GM19193 (cell line): Measurements from ENCODE around the gene AXIN2.

Experiments used
- POLR2A ChIP-seq: IDR thresholded peaks from 4 replicates; pipeline ENCODE4 v1.6.1; 2011; ENCODE audit not compliant: insufficient read depth, insufficient read length; ENCODE audit errors: extremely low read depth

Gene AXIN2

DNA sequence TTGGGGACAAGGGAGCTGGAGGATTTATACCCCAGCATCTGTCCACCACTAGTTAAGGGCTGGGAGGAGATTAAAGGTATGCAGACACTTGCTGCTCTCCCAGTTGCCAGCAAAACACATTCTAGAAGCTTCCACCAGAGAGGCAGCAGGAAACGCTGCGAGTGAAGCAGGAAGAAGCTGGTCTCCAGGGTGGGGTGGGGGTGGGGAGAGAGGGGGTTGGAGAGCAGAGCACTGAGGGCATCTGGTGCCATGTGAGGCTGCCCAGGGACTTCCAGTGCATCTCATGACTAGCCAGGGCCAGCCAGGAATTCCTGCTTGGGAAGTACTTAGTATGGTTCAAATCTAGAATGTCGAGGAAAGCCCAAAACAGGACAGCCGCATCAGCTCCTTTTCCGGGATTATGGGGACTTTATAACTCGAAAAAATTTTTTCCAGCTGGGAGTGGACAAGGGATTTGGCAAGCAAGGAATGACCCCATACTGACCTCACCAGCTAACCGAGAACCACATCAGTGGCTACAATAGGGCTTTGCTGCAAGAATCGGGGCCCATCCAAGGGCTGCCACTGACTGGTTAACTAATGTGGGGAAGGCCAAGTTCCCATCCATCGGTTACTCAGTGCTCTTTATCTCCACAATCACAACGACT is 26.2 kb upstream of the AXIN2 start:
- TF ChIP-seq POLR2A, result no peak

DNA sequence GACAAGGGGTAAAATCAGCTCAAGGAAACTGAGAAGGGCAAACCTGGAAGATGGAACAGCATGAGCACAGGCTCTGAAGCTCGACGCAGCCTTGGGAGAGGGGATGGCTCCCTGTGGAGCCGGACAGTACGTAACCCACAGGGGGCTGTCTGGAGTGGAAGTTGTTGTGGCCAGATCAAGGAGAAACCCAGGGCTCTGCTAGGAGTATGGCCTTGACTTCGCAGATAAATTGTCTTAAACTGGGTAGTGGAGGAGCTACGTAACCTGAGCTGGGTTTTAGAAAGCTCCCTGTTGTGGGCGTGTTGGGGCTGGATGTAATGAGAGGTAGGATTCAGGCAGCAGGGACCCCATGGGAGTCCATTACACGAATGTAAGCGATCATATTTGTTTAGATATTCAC is 25.5 kb upstream of the AXIN2 start:
- TF ChIP-seq POLR2A, result no peak

DNA sequence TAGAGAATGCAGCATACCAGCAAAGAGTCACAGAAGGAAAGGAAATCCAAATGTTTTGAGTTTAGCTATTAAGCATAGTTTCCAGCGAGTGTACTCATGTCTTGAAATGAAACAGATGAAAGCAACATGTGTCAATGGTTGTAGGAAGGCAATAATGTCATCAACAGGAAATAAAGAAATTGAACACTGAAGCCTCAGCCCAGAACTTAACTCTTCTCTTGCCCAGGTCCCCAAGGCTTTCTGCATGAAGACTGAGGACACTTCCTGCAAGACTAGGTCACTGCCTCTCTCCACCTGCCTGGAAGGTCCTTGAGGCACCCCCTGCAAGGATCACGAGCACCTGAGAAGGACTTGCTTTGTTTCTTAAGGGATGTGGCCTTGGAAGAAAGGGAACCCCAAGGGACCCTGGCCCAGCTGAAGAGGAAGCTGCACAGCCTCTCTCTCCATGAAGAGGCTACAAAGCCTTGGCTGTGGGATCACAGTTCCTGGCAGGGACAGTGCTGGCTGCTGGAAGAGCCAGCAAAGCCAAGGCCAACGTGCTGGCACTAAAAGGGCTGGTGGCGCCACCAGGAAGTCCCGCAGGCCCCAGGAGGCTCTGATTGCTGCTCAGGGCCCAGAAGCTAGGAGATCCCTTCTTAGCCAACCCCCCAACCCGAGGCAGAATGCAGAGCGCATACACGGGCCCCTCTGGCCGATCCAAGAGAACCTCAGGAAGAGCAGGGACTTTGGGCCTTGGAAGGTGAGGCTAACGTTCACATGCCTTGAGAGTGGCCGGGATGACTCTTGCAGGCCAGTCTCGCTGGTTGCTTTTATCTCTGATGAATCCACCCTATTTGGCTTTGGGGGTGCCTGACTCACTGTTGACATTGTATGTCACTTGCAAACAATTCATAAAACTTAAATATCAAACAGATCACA is 23.4 kb upstream of the AXIN2 start:
- no peak for TF ChIP-seq POLR2A

DNA sequence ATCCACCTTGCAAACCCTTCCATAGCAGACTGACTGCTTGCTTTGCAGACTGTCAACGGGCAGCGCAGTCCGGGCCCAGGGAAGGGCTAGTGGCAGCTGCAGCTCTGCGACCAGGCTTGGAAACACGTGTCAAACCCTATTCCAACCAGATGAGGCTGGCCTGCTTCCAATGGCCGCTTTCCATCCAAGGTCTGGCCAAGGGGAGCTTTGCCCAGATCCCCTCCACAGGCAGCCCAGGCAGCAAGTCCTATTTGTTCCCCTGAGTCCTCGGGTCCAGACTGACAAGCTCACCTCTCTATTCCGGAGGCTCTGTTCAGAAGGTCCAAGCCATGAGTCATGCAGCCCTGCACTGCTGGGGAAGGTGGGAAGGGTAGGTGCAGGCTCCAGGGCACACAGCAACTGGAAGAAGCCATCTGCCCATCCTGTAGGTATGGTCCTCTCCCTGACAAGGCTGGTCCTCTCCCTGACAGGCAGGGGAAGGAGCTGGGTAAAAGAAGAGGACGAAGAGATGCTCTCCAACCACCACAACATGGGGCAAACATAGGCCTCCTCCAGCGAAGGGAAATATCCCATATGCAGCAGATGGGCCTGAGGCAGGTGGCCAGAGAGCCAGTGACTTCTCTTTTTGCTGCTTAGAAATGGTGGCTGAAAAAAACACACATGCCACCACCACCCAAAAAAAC is 22.6 kb upstream of the AXIN2 start:
- no peak for TF ChIP-seq POLR2A

DNA sequence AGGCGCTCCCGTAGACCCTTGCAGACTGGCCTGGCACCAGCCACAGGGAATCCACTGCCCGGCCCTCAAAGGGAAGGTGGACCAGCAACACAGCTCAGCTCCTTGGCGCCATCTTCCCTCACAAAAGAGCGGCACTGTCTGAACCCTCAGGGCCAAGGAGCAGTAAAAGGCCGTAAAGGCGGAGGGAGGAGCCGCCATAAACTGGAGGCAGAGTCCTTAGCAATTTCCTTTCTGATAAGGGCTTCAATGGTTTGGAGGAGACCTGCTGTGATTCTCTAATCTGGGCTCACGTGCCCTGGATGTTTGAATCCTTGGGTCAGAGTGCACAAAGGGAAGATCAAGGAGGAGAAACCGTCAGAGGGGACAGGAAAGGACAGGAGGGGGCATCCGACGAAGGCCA is 15.5 kb upstream of the AXIN2 start:
- TF ChIP-seq POLR2A, result no peak

DNA sequence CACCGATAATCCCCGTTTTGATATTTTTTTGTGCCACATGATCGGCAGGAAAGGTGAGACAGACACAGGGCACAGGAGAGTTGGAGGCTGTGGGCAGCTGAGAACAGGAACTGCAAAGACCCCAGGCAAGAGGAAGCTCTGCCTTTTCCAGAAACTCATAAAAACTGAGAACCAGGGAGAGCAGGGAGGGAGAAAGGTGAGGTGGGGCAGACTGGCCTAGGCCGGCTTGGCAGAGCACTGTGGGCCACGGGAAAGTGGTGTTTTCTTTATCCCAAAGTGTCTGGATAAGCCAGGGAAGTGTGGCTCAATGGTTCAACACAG is 11.8 kb upstream of the AXIN2 start:
- TF ChIP-seq POLR2A, result no peak

DNA sequence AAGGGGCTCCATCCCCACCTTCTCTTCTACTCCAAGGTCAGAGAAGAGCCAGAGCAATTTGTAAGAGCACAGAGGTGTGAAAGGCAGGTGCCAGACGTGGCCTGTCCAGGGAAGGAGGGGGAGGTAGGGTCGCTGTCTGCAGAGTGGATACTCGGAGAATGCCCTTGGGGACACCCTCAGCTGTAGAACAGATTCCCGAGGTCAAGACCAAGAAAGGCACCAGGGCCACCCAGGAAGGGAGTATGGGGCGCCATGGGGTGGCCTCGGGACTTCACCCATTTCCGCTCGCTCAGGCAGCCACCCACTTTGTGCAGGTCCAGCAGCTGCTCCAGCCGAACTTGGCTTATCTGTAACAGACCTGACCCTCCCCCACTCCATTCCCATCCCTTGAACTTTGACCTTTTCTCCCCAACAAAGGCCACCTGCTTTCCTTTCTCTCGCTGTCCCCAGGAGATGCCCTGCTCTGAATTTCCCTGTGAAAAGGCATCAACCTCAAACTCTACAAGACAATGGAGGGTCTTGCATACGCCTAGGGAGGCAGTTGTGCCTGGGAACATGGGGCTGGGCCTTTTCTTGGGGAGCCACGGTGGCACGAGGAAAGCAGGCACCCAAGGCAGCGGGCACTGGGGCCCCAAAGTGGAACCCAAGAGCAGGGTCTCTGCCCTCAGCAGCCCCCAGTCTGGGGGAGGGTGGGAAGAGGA is 11.3 kb upstream of the AXIN2 start:
- no peak for TF ChIP-seq POLR2A

DNA sequence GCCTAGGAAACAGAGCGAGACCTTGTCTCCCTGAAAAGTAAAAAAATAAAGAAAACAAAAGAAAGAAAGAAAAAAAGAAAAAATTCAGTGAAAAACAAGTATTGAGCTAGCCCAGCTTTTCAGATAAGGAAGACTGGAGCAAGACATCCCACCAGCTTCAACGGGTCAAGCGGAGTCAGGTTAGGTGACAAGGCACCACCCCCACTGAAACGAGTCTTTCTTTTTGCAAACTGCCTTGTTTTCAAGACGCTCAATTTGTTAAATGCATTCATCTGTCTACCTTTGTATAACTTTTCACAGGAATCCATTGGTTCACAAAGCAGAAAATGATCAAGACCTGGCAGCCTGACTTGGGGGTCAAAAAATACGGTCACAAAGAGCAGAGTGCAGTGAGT is 10.7 kb upstream of the AXIN2 start:
- no peak for TF ChIP-seq POLR2A

DNA sequence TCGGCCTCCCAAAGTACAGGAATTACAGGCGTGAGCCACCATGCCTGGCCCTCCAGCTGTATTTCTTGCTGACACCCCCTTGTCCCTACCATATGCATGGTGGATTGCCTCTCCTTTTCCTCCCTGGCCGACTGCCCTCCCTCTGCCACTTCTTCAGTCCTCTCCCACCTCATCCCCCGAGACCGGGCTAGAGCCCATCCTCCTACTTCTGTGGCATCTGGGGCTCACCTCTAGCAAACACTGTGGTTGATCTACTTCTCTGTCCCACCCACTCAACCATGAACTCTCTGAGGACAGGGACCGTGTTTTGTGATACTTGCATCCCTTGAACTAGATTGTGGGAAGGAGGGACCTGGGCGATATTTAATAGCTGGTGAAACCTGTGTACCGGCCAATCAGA is 7.5 kb upstream of the AXIN2 start:
- no peak for TF ChIP-seq POLR2A

DNA sequence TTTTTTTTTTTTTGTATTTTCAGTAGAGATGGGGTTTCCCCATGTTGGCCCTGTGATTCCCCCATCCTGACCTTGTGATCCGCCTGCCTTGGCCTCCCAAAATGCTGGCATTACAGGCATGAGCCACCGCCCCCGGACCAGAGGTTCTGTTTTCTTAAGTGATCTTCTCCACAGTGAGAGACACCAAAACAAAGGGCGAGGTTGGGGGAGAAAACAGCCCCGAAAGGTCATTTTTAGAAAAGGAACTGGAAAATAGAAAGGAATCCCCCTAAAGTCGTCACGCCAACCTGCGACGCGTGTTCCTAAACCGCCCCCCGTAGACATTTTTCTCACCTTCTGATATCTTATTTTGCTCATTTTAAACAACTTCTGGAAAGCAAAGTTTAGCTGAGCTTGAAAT is 6.1 kb upstream of the AXIN2 start:
- no peak for TF ChIP-seq POLR2A

DNA sequence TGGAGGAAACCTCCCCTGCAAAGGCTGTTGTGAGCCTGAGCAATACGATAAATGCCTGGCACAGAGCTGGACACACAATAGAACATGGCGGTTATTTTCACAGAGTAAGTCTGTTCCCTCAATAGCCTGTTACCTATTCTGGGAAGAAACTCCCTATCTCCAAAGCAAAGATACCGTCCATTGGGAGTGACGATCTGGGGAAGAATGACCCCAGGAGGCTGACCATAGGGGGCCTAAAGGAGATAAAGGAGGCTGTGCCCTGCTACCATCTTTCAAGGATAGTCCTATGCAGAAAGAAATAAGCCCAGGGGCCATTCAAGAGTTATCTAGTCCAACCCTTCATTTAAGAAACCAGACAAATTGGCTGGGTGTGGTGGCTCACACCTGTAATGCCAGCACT is 4.1 kb upstream of the AXIN2 start:
- no peak for TF ChIP-seq POLR2A

DNA sequence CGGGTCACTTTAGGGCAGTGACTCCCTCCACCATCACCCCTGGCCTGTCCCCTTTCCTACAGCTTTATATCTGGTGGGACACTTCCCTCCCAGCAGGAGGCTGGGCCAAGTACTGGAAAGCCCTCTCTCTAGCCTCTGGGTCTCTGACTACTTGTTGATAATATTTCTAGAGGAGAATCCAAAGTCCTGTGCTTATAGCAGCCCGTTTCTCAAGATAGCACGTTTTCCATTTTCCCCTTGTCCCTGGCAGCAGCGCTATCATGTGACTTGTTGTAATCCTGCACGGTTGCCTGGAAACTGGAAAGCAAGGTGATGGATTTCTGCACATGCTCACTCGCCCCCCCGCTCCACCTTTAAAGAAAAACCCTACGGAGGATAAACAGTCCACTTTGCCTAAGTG is 3.3 kb upstream of the AXIN2 start:
- TF ChIP-seq POLR2A, result no peak

DNA sequence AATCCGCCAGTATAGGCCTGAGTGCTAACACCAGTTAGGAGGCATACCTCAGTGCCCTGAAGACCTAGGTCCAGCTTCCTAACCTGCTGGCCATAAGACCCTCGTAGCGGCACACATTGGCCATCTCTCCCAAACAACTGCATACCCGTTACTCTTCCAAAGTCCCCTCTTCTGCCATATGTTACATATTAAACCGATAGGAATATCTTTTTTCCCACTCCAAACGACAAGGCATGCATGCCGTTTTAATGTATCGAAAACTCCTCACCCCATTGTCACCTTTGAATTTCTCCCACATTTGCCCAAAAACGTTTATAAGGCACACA is 721 bp upstream of the AXIN2 start:
- TF ChIP-seq POLR2A, result no peak

DNA sequence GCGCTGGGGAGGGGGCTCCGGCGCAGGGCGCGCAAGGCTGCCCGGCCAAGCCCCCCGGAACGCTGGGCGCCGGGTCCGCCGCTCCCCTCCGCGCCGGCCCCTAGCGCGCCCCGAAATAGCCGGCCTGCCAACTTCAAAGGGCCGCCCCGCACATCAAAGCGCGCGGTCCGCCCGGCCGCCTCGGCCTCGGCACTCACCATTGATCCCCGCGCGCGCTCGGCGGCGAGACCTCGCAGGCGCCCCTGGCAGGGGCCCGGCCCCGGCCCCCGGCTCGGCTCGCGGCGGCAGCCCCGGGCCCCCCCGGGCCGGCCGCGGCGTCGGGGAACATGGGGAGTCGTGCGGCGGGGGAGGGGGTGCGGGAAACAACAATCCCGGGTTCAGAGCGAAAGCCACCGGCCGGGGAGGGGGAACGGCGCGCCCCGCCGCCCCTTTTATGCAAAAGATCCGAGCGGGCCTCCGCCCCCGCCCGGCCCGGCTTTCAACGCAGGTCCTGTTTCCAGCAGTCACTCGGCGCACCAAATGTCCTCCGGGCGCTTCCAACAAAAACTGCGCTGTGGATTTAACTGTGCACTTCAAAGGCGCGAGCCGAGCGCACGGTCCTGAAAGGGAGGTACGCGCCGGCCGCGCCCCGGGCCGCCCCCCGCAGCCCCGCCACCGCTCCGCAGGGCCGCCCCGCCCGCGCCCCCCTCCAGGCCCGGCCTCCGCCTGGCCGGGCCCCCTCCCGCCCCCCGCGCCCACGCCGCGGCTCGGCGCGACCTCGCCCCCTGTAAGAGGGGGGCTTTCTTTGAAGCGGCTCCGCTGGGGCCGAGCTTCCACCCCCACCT is 608 bp downstream of the AXIN2 start:
- TF ChIP-seq POLR2A, result no peak
